Stomach (tissue), 4 donors: ENCODE data around the gene STRBP.

Experiments used
- EP300 ChIP-seq: sonication (generic); formaldehyde crosslinking; IDR thresholded peaks from one replicate; pipeline ENCODE4 v1.6.1; 2017; ENCODE audit warnings: antibody characterized with exemption
- POLR2A ChIP-seq, 4 donors: fragments of 450-650 bp; IDR thresholded peaks; one replicate each; pipeline ENCODE4 v1.6.1; 2016; ENCODE audit warnings: antibody characterized with exemption in 4 of 4, control low read depth in 2 of 4, mild to moderate bottlenecking in 1 of 4, moderate library complexity in 1 of 4

DNA sequence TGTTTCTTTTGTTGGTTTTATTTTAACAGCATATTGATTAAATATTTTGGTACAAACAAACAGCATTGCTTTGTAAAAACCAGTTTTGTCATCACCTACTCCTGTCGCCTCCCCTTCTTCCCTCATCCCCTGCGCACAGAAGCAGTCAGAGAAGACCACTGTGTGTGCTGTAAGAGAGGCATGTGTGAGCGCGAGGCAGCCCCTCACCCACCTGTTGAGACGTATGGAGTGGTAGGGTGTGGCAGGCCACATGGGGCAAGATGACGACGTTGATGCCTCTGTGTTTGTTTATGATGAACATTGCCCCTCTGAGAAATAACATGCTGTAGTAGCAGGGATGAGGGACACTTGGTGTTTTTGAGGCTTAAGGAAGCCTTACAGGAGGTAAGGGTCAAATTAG is 163.6 kb downstream of the STRBP start:
- TF ChIP-seq POLR2A (IDR thresholded peaks at IDR 0.05) (no peak), EP300 (no peak)
